Esophagus squamous epithelium (tissue), 5 donors: ENCODE measurements around the gene FOXO3. TPM values are rescaled to one million over a fixed set of nuclear protein-coding genes. Genes with fewer than 3 reads are reported as not detected.
A peak's percentile ranks its signal among the peaks of the same experiment; 100 is the strongest.

Experiments used
- DNase-seq: peaks from one replicate; lab custom pipeline; 2025; lab: John Stamatoyannopoulos, UW
- H3K27ac ChIP-seq, 4 donors: fragments of 200-600 bp; sonication (generic); one replicate each; pipeline ENCODE4 v1.5.1; 2016 to 2019; ENCODE audit warnings: mild to moderate bottlenecking in 1 of 4
- H3K27me3 ChIP-seq, 4 donors: fragments of 200-600 bp; sonication (generic); 1 replicate in 3 of 4; 2 replicates in 1 of 4; pipeline versions ENCODE4 v1.5.1 to v1.6.0; 2017 to 2021; ENCODE audit warnings: antibody characterized with exemption in 1 of 4
- H3K36me3 ChIP-seq, 3 donors: fragments of 200-600 bp; sonication (generic); one replicate each; pipeline ENCODE4 v1.5.1; 2016 to 2019
- H3K4me1 ChIP-seq, 3 donors: fragments of 200-600 bp; sonication (generic); one replicate each; pipeline ENCODE4 v1.5.1; 2017 to 2019
- H3K4me3 ChIP-seq, 4 donors: fragments of 200-600 bp; sonication (generic); 1 replicate in 3 of 4; 2 replicates in 1 of 4; pipeline ENCODE4 v1.5.1; 2016 to 2019; ENCODE audit warnings: mild to moderate bottlenecking in 2 of 4, moderate library complexity in 1 of 4
- H3K9me3 ChIP-seq, 3 donors: fragments of 200-600 bp; sonication (generic); one replicate each; pipeline ENCODE4 v1.5.1; 2016 to 2019
- POLR2A ChIP-seq, 4 donors: fragments of 450-650 bp; IDR thresholded peaks; one replicate each; pipeline ENCODE4 v1.6.1; 2017; ENCODE audit warnings: antibody characterized with exemption in 4 of 4, mild to moderate bottlenecking in 4 of 4, moderate library complexity in 3 of 4
- WGBS, 2 donors: methylation state at CpG; one replicate each; pipeline ENCODE4 v1.1.5; 2018; 5-methylcytosine and 5-hydroxymethylcytosine counted together
- intact Hi-C: fragments of 100-400 bp; cut with DNase I; formaldehyde crosslinking; loops from one replicate; pipeline ENCODE4 v1.15.0; 2022
- total RNA-seq, 4 donors: library from RNA; depleted of rRNA; stranded (reverse); fragments of >200 nt; gene quantifications; one replicate each; pipeline ENCODE4 v1.1.0, GENCODE V29; 2016
- TF ChIP-seq, protein P1 (sequence below), 6 experiments: fragments of 450-650 bp in 4 of 6; fragments of 200-600 bp in 2 of 6; sonication (generic) in 2 of 6; IDR thresholded peaks; one replicate each; pipeline ENCODE4 v1.5.1; 2016 to 2019; ENCODE audit warnings: antibody characterized with exemption in 6 of 6, mild to moderate bottlenecking in 4 of 6, moderate library complexity in 4 of 6
- donor health status: DM: yes; HTN: yes; CAD: no.

FOXO3 gene
- total RNA-seq, 4 donors from 2014 or later = 30.3 to 80.7 (median 34.3) TPM

DNA sequence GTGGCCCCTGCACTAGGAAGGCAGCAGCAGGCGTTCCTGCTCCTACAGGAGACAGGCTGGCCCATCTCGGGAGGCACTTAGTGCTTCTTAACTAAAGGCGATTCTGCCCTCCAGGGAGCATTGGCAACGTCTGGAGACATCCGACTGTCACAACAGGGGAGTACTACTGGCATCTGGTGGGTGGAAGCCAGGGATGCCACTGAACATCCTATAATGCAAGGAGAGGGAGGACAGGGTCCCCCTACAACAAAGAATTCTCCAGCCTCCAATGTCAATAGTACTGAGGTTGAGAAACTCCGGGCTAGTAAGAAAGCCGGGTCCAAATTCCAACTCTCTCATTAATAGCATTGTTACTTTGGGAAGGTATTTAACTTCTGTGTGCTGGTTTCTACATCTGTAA is 168.1 kb downstream of the FOXO3 start:
- H3K4me3 ChIP-seq = no peak overlapping the region
- intact Hi-C loops = no loop called here
- WGBS, 2 donors = 81 to 95% methylated on average over 6 to 7 of the region's 7 CpGs
- no peak for TF ChIP-seq POLR2A (IDR thresholded peaks at IDR 0.05)
- TF ChIP-seq, protein P1, sequence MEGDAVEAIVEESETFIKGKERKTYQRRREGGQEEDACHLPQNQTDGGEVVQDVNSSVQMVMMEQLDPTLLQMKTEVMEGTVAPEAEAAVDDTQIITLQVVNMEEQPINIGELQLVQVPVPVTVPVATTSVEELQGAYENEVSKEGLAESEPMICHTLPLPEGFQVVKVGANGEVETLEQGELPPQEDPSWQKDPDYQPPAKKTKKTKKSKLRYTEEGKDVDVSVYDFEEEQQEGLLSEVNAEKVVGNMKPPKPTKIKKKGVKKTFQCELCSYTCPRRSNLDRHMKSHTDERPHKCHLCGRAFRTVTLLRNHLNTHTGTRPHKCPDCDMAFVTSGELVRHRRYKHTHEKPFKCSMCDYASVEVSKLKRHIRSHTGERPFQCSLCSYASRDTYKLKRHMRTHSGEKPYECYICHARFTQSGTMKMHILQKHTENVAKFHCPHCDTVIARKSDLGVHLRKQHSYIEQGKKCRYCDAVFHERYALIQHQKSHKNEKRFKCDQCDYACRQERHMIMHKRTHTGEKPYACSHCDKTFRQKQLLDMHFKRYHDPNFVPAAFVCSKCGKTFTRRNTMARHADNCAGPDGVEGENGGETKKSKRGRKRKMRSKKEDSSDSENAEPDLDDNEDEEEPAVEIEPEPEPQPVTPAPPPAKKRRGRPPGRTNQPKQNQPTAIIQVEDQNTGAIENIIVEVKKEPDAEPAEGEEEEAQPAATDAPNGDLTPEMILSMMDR (IDR thresholded peaks at IDR 0.05) = no peak
- peaks cover 0 to 21% (median 0%) of the 10 kb centered on the region in 3 donors for H3K4me1 ChIP-seq
- H3K9me3 ChIP-seq = peaks cover 0 to 5% (median 5%) of the 10 kb centered on the region in 3 donors
- no peak for DNase-seq
- no peak overlapping the region for H3K27ac ChIP-seq
- no peaks in the 10 kb centered on the region for H3K36me3 ChIP-seq
- H3K27me3 ChIP-seq = no peaks in the 10 kb centered on the region

- Histone ChIP-seq H3K27me3 (no peaks in the 10 kb centered on the region), H3K4me1 (peaks cover 0 to 21% (median 0%) of the 10 kb centered on the region in 3 donors), H3K4me3 (no peak overlapping the region), H3K27ac (no peak overlapping the region), H3K9me3 (no peaks in the 10 kb centered on the region), H3K36me3 (no peaks in the 10 kb centered on the region)
- intact Hi-C loops = no loop called here
- WGBS, 2 donors = 48 to 60% methylated on average over 13 of the region's 13 CpGs
- TF ChIP-seq POLR2A (IDR thresholded peaks at IDR 0.05) = no peak
- TF ChIP-seq, protein P1 (IDR thresholded peaks at IDR 0.05) = no peak
- no peak for DNase-seq
Observed at GRCh38 chr6:108730635-108731515, 170.2 kb downstream of the FOXO3 start.

DNA sequence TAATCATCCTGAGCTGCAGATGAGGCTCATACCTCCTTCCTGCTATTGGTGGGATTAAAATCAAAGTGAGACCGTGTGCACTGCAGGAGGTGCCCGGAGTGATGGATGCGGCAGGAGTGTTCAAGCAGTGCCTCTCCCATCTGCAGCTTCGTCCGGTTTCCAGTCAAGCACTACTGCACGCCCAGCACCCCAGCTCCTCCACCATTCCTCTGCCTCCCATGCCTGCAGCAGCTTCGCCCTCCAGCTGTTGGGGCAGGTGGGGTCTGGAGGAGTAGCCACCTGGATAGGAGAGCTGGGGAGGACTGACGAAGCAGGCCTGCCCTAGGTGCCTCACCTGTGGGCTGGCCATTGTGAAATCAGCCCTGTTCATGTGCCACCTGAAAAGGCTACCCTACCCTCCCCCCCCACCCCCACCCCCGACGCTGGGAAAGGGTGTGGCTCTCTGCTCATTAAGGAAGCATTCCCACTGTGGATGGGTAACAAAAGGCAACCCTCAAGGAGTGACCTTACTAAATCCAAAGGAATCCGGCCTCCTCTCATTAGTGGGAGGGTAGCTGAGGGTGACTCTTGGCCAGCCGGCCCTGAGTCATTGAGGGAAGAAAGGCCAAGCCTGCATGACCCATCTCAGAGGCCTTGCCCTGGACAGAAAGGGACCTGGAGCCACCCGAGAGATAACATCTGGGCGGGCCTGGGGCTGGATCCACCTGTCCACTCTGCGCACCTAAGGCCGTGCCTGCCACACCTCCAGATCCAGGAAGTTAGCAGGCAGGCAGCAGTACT is 171.6 kb downstream of the FOXO3 start:
- DNase-seq = no peak
- TF ChIP-seq POLR2A (IDR thresholded peaks at IDR 0.05) = no peak
- TF ChIP-seq, protein P1 (IDR thresholded peaks at IDR 0.05) = no peak
- Histone ChIP-seq H3K27ac (peak overlapping the region in 1 of 4 donors; percentile 5), H3K4me3 (no peak overlapping the region), H3K9me3 (no peaks in the 10 kb centered on the region), H3K36me3 (no peaks in the 10 kb centered on the region), H3K4me1 (peaks cover 0 to 36% (median 6%) of the 10 kb centered on the region in 3 donors), H3K27me3 (no peaks in the 10 kb centered on the region)
- intact Hi-C loops = no loop called here
- WGBS, 2 donors = 86 to 93% methylated on average over 6 to 8 of the region's 16 CpGs

GRCh38 chr6:108733051-108733450 is 172.3 kb downstream of the FOXO3 start:
- Histone ChIP-seq H3K9me3 (no peaks in the 10 kb centered on the region), H3K4me3 (no peak overlapping the region), H3K27ac (peak overlapping the region in 1 of 4 donors; percentile 11), H3K36me3 (no peaks in the 10 kb centered on the region), H3K4me1 (peaks cover 0 to 38% (median 8%) of the 10 kb centered on the region in 3 donors), H3K27me3 (no peaks in the 10 kb centered on the region)
- 78% methylated on average over 1 of the region's 1 CpG; no CpG with 5 or more reads in 1 of the 2 donors for WGBS, 2 donors
- intact Hi-C loops = no loop called here
- DNase-seq = no peak
- no peak for TF ChIP-seq POLR2A (IDR thresholded peaks at IDR 0.05)
- TF ChIP-seq, protein P1 (IDR thresholded peaks at IDR 0.05) = no peak
